GM19463 (cell line): ENCODE measurements around the gene ZNF491.
"Not testable (repeated sequence)": the region's sequence is repeated elsewhere in the genome, so short reads cannot be mapped to it uniquely, and the experiment has no call there.

Source experiments
- ATAC-seq: cut with Tn5 transposase; IDR thresholded peaks from one replicate; pipeline ENCODE4 v1.9.1; 2021; ENCODE audit warnings: mild to moderate bottlenecking, moderate library complexity; ENCODE audit not compliant: unreplicated experiment

ZNF491 gene

GRCh38 chr19:11806354-11807098 lies 8.2 kb downstream of the ZNF491 start:
- no peak for ATAC-seq

- no peak for ATAC-seq
Measured at GRCh38 chr19:11807099-11807380, 8.7 kb downstream of the ZNF491 start.

- ATAC-seq: peak; percentile 29
Measured at GRCh38 chr19:11813703-11814028, 15.3 kb downstream of the ZNF491 start.

GRCh38 chr19:11814029-11814699 lies 15.8 kb downstream of the ZNF491 start, which contains the start of gene ZNF440:
ZNF440 (plus strand) TSS chr19:11814273; CDS start chr19:11814448, 175 bp downstream.
- ATAC-seq: peak; percentile 100

- ATAC-seq: no peak
Measured at GRCh38 chr19:11814700-11815035, 16.3 kb downstream of the ZNF491 start.

GRCh38 chr19:11821474-11822109 lies 23.3 kb downstream of the ZNF491 start:
- no peak for ATAC-seq

GRCh38 chr19:11828957-11829876 lies 30.9 kb downstream of the ZNF491 start:
- not testable (repeated sequence) for ATAC-seq

GRCh38 chr19:11832253-11832912 lies 34.1 kb downstream of the ZNF491 start:
- no peak for ATAC-seq

DNA sequence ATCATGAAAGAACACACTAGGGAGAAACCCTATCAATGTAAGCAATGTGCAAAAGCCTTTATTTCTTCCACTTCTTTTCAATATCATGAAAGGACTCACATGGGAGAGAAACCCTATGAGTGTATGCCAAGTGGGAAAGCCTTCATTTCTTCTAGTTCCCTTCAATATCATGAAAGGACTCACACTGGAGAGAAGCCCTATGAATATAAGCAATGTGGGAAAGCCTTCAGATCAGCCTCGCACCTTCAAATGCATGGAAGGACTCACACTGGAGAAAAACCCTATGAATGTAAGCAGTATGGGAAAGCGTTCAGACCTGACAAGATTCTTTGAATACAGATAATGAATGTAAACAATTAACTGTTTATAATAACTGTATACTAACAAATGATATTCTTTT lies 35.2 kb downstream of the ZNF491 start:
- ATAC-seq: no peak

DNA sequence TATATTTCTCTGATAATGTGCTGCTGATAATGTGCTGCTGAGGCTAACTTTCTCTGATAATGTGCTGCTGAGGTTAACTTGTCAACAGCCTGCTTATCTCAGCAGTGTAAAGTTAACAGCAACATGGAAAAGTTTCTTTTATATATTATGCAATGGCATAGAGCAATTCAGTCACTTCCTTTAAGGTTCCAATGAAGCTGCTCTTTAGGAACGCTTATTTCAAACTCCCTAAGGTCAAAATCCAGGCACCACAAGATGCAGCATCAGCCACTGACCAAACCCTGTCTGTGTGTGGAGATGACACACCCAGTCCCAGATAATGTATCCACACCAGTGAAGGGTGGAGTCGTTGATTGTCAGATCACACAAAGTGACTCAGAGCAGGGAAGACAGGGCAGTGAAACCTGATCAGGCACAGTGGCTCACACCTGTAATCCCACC lies 37.3 kb downstream of the ZNF491 start:
- not testable (repeated sequence) for ATAC-seq

DNA sequence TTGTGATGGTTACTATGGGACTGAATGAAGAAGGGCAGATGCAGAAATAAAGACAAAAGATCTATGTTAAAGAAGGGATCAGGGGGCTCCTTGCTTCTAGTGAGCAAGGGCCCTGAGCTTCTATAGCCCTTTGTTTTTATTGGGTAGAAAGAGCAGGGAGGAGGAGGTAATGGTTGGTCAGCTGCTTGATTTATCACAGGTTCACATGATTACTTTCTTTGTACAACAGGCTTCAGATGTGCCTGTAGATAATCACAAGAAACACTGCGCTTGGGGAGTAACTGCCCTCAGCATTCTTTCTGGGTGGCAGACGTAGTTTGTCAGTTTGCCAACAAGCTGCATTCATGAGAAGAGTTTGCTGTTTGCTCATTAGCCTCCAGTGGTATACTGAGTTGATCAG lies 45.4 kb downstream of the ZNF491 start:
- ATAC-seq: no peak

GRCh38 chr19:11847615-11848014 lies 49.3 kb downstream of the ZNF491 start:
- not testable (repeated sequence) for ATAC-seq

DNA sequence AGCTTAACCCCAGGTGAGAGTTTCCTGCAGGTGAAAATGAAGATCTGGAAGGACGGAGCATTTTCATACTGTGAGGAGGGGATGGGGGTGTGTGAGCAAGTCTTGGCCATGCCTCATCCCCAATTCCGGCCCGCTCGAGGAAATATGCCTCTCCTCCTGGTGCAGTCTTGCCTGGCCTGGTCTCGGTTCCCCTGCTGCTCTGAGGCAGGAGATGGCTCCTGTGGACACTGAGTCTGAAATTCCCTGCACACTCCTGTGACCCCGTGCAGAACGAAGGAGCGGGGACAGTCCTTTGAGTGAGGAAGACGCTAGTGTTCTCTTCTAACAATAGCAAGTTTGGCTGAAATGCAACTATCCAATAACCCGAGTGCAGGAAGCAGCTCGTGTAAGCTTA lies 49.9 kb downstream of the ZNF491 start:
- ATAC-seq: no peak

DNA sequence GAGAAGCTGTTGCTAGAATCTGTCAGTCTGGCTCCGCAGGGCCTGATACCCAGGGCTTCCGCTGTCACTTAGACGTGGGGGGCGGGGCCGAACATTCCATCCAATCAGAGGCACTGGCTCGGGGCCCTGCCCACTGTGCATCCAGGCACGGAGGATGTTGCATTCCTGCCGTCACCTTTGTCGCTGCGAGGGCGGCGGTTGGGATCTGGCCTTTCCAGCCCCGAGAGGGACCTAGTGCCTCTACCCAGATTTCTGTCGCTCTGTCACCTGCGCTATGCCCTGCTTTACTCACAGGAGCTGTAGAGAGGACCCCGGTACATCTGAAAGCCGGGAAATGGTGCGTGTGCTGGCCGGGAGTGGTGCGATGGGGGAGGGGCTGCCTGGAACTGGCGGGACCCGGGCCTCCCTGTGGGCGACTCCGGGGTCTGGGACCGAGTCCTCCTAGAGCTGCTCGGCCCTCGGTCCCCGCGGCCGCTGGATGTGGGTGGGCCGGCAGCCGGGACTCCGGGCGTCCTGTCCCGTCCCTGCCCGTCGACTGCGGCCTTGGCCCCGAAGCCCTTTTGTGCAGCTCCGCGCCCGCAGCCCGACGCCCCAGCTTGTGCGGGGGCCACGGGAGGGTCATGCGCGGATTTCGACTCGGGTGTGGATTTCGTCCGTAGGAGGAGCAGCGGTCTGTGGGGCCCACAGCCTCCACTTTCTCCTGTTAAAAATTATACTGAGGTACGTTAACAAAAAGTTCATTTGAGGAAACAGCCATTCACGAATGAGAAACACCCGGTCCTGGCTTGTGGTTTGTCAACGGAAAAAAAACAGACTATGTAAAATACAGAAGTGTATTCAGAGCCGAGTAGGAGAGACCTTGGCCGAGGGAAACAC lies 50.5 kb downstream of the ZNF491 start, which contains the start of gene ZNF439:
ZNF439 (plus strand) TSS at position 133 of the 876 bp plus-strand sequence; CDS start at position 275, 142 bp downstream.
- ATAC-seq: peak; percentile 81

DNA sequence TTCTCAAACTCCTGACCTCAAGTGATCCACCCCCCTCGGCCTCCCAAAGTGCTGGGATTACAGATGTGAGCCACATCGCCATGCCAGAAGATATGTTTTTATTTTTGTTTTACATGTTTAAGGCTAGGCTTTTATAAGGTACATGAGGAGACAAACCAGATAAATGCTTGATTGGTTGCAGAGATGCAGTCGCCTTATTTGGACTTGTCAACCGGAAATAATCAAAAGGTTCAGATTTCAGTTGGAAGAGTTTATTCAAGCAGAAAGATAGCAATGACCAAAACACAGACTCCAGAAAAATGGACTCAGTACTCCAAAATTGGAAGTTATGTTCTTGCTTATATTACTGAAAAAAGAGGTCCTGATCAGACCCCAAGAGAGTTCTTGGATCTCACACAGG lies 52.0 kb downstream of the ZNF491 start:
- not testable (repeated sequence) for ATAC-seq

DNA sequence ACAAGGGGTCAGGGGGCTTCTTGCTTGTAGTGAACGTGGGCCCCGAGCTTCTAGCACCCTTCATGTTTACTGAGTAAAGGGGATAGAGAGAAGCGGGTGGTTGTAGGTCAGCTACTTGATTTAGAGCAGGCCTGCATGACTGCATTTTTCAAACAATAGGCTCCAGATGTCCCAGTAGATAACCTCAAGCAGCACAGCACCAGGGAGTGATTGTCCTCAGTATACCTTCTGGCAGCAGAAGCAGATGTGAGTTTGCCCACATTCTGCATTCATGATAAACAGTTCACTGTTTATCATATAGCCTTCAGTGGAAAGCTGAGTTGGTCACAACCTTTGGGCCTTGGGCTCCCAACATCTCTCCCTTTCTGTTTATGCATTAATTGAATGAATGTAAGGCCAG lies 55.0 kb downstream of the ZNF491 start:
- ATAC-seq: no peak

GRCh38 chr19:11856596-11857250 lies 58.4 kb downstream of the ZNF491 start:
- no peak for ATAC-seq
